ENCODE measurements around the gene ABR.
"Not testable (repeated sequence)": the region's sequence is repeated elsewhere in the genome, so short reads cannot be mapped to it uniquely, and the experiment has no call there.

The ABR gene

DNA sequence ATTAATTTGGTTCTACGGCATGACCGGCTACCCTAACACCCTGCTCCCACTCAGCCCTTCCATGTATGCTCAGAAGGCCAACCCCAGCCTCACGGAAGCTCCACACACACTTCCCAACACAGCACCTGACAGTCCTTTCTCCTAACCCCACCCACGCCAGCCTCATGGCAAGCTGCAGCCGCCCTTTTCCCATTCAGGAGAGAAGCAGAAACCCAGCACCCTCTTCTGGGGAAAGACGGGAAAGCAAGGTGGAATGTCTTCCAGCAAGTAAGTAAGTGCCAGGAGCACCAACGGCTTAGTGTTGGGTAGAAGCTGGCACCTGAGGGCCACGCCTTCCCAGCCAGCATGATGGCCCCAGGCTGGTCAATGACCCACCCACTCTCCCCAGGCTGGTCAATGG lies 32.1 kb downstream of the ABR start:
- DNase-seq, result no peak

DNA sequence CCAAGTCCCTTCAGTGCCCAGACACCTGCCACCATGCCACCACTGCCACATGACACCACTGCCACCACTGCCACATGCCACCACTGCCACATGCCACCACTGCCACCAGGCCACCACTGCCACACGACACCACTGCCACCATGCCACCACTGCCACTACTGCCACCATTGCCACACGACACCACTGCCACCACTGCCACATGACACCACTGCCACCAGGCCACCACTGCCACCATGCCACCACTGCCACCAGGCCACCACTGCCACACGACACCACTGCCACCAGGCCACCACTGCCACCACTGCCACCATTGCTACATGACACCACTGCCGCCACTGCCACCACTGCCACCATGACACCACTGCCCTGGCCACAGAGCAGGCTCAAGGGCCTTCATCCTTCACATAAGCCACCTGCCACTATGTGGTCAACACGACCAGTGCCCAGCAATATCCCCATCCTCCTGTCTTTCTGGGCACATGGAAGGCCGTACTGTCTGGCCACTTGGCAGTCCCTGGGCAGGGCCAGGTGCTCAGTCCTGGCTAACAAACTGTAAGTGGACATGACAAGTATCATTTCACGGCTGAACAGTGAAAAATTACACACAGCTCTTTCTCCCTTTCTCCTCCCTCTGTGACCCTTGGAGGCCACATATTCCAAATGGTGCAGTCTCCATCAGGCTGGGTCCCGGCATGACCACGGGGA lies 33.1 kb downstream of the ABR start:
- DNase-seq, result no peak

DNA sequence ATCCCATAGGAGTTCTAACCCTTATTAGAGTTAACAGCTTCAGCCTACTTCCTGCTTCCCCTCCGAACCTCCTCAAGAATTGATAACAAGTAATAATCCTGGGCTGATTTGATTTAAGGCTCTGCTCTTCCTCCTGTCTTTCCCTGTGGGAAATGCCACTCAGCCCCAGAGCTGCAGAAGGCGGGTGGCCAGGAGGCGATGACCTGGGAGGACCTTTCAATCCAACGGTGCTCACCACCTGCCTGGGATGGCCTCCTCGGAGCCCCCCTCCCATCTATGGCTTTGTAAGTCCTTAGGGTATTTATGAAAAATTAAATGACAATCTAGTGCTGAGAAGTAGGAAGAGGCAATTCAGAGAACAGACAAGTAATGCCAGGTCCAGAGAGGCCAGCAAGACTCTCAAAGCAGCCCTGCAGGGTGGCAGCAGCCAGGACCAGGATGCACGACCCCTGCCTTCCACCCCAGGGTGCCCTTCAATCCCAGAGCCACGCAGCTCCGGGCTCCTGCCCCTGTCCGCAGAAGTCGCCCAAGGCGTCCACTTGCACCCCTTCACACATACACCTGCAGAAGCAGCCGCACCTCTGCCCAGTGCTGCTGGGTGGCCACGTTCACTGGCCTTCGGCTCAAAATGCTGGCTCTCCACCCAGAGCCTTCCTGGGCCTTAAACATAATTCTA lies 34.3 kb downstream of the ABR start:
- DNase-seq, result no peak

DNA sequence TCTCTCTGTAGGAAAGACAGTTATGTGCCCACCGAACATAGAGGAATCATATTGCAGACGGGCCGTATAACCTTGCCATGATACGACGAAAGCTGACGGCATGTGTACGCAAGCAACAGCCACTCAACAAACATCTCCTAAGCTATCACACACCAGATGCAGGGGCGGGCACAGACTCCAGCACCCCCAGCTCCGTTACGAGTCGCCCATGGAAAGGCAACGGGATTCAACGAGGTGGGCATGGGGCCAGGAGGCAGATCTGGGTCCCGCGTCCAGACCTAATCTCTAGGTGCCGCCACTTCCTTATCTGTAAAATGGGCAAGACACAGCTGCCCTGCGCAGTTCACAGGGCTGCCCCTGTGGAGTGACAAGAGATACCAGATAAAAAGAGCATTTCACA lies 35.6 kb downstream of the ABR start:
- DNase-seq, result no peak

DNA sequence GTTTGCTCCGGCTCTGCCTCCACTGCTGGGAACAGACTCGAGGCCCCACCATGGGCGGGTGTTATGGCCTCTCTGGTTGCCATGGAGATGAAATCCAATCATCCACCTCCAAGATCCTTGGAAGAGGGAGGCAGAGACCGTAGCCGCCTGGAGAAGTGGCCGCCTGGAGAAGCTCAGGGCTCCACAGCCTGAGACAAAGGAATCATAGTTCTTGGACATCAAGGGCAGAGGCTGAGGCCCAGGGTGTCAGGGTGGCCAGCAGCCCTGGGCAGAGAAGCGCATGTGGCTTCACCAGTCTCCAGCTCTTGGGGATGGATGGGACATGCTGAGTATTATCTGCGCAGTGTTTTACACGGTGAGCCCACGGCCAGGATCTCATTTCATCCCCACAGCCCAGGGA lies 36.2 kb downstream of the ABR start:
- DNase-seq, result peak; percentile 72

DNA sequence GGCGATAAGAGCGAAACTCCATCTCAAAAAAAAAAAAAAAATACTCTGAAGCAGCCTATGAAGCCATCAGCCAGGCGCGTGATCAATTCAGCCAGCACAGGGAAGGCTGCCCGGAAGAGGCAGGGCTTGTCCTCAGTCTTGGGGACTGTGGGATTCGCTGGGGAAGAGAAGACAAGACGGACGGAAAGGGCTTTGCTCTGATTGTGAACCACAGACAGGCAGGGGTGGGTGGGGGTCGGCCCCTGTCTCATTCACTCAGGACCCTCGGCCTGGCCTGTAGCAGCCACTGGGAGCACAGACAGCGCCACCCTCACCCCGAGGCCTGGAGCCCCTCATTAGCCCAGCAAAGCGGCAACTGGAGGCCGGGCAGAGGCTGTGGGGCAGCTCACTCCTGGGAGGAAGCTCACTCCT lies 37.2 kb downstream of the ABR start:
- DNase-seq, result no peak

DNA sequence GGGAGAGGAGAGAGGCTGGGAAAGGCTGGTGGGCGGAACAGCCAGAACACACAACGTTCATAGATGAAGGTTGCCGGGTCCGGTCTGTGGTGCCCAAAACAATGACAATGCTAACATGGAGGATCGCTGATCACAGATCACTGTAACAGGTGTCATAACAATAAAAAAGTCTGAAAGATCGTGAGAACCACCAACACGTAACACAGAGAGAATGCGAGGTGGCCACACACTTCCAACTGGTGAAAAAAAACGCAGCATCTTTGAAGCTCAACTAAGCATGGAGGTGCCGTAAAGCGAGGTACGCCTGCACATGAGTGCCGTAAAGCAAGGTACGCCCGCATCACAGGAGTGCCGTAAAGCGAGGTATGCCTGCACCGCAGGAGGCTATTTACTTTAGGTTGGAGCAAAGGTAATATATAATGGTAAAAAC lies 42.3 kb downstream of the ABR start:
- DNase-seq, result no peak

DNA sequence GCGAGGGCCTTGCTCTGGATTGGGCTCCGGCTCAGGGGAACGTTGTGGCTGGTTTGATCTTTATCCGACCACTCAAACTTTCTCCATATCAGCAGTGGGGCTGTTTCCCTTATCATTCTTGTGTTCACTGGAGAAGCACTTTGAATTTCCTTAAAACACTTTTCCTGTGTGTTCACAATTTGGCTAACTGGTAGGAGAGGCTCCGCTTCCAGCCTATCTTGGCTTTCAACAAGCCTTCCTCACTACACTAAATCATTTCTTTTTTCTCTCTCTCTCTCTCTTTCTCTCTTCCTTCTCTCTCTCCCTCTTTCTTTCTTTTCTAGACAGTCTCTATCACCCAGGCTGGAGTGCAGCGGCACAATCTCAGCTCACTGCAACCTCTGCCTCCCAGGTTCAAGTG lies 43.0 kb downstream of the ABR start:
- DNase-seq, result no peak

DNA sequence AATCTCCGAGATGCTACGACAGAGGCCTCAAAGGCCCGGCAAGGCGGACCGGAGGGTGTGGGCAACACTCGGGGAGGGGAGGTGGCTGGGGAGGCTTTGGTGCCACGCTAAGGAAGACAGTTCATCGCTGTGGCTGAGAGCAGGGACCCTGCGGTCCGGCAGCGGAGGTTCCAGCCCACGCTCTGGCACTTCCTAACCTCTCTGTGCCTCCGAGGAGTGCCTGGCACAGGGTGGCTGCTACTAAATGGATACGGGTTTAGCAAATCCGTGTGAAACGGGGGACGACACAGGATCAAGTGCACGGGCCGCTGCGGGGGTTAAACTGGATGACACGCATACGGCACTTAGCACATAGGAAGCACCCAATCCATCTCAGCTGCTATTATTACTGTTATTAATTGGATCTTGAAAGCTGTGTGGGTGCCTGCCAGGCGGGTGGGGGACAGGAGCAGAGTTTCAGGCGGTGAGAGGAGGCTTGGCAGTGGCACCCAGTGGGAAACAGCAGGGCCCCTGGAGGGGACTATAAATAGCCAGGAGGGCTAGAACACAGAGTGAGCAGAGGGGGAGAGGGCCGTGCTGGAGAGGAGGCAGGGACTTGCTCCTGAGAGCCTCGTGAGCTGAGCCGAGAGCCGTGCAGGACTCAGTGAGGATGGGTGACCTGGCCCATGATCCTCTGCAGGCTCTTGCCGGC lies 45.0 kb downstream of the ABR start:
- no peak for DNase-seq

DNA sequence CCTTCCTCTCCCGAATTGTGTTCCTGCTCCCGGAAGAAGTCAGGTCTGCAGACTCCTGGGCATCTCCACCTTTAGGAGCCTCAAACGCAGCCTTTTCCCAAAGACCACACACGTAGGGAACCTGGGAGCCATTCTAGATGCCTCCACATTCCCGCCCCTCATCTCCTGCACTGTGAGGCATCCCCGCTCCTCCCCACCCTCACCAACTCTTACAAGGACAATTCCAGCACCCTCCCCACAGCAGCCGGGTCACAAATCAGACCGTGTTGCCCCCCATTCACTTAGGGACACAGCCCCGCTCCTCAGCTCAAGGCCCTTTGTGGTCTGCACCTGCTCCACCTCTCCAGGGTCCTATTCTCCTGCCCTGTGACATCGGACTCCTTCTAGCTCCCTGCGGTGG lies 49.6 kb downstream of the ABR start:
- no peak for DNase-seq

DNA sequence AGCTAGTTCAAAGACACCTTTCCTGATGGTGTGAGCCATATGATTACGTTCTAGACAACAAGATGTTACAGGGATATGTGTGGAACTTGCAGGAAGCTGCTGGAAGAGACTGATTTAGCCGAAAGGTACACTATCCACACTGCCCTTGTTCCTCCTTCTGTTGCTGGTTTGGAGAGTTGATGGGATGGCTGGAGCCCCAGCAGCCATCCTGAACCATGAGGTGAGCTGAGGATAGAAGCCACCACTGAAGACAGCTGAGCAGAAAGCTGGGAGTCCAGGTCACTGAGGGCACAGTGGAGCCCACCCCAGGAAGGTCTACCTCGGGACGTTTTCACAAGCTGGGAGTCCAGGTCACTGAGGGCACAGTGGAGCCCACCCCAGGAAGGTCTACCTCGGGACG lies 51.3 kb downstream of the ABR start:
- DNase-seq, result not testable (repeated sequence)

DNA sequence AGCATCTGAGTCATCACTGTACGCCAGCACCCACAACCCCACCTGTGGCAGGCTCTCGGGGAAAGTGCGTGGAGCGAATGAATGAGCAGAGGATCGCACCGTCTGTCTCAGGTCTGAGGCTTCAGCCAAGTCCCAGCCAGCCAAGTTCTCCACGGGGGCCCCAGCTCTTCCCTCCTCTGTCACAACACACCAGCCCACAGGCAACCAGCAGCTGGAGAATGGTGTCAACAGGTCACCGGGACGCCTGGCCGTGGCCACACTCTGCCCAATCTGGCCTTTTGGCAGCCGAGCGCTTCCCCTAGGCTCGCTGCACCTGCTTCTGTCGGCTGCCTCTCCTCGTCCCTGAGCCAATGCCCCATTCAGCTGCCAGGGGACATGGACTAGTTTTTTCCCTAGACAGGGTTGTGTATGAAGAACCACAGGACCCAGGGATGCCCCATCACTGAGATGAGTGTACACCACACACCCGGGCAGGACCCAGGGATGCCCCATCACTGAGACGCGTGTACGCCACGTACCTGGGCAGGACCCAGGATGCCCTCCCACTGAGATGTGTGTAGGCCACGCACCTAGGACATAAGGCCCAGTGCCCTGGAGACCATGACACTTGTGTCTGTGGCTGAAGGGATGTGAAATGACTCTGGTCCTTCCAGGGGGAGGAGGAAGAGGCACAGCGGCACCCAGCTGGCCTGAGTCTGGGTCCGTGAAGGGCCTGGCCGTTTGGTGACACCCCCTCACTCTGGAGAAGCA lies 52.8 kb downstream of the ABR start:
- DNase-seq, result no peak

DNA sequence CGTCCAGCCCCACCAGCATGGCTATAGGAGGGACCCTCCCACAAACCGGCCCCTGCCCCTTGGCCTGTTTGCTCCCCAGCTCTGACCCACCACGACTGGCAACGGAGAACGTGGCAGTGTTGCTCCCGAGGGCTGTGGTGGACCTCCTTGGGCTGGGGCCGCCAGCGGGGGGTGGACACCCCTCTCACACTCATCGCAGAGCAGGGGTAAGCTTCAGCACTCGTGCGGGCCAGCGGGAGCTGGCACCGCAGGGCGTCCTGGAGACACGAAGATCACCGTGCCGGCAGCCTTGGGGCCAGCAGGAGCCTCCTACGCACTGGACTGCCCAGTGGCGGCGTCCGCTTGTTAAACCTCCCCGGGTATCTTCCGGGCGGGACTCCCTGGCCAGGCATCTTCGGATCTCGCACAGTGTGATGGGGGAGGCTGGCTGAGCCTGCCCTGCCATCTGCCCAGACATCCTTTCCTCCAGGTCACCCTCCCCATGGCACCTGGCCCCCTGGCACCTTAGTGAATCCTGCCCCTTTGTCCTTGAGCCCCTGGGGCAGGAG lies 53.5 kb downstream of the ABR start:
- DNase-seq, result no peak

DNA sequence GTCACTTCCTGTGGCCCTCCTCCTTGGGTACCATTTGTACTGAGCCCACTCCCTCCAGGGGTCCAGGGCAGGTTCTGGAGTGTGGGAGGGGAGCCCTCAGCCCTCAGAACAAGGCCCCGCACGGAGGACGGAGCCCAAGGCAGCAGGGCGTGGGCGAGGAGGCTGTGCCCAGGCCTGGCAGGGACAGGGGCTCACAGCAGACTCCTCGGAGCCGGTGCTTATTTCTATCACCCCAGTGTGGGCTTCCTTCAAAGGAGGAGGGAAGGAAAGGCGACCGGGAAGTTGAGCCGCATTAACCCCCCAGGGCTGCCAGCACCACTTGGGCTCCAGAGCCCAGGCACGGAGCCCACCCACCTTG lies 54.0 kb downstream of the ABR start:
- no peak for DNase-seq

DNA sequence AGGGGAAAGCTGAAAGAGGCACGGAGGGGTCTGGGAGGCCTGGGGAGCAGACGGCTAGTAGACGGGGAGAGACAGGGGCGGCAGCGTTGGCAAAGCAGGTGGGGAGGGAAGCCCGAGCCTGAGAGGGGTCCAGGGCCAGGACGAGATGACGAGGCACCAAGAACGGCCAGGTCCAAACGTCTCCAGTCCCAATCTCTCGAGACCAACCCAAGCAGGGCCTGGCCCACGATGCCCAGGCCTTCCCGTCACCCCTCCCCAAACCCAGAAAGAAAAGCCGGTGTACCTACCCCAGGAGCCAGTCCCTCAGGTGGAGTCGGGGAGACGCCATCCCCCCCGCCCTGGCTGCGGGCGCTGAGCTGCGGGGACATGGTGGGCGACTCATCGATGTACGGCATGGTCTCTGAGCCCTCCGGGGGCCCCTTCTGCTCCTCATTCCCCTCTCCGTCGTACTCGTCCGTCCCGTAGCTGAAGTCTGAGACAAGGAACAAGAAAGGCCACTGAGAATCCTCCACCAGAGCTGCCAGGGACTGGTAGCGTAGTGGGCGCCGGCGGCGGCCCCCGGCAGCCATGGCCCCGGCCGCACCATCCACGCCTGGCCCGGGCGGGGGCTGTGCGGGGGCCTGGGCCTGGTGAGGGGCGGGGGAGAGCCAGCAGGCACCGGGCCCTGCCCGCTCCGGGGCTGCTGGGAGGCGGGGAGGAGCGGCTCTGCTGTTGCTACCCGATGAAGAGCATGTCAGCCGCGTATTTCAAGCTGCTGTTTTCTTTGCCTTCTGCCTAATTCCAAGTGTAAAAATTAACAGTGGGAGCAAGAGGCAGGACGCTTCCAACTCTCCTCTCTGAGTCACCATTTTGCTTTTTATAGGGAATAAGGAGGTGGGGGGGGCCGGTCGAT lies 54.6 kb downstream of the ABR start:
- DNase-seq, result no peak

DNA sequence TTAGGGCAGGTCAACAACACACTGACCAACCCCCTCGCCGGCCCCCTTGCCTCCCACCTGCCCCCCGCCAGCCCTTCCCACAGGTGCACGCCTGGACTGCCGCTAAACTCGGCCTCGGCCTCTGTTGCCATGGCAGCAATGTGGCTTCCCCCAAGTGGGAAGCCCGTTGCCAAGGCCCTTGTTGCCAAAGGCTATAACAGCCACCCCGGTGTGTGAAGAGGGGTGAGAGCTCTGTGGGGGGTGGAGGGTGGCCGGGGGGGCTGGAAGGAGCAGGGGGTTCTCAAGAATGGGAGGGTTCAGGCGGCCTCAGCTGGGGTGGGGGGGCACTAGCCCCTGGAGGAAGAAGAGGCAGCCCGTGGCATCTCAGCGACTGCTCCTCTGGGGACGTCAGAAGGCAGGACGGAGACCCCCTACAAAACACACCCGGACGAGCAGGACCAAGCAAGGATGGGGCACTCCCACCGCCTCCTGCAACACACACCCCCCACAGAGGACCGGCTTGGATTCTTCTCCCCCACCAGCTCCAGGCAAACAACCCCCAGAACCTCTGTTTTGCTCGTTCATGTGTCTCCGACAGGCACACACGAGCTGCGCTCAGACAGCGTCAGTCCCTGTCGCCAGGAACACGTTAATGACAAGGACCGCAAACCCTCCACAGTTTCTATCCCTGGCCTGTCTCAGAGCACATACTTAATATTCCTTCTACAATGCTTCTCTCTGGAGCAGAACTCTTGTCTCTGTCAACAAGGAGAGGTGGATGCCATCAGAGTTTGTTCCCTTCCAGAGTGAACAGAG lies 55.7 kb downstream of the ABR start:
- DNase-seq, result no peak

DNA sequence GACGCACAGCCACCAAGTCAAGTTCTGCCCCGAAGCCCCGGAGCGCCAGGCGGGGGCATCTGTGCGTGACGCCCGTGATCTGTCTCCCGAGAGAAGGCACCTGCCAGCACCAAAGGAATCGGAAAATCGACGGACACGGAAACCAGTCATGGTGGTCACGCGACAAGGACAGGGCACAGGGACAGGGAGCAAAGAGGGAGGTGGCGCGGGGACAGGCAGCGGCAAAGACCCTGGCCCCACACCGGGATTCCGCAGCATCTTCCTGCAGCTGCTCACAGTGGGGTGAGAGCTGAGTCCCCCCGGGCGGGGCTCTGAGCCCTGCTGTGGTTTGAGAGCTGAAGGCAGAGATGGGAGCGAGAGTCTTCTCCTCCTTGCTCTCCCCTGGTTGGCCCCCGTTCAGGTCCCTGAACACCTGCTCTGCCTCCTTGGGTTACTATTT lies 56.4 kb downstream of the ABR start:
- no peak for DNase-seq

DNA sequence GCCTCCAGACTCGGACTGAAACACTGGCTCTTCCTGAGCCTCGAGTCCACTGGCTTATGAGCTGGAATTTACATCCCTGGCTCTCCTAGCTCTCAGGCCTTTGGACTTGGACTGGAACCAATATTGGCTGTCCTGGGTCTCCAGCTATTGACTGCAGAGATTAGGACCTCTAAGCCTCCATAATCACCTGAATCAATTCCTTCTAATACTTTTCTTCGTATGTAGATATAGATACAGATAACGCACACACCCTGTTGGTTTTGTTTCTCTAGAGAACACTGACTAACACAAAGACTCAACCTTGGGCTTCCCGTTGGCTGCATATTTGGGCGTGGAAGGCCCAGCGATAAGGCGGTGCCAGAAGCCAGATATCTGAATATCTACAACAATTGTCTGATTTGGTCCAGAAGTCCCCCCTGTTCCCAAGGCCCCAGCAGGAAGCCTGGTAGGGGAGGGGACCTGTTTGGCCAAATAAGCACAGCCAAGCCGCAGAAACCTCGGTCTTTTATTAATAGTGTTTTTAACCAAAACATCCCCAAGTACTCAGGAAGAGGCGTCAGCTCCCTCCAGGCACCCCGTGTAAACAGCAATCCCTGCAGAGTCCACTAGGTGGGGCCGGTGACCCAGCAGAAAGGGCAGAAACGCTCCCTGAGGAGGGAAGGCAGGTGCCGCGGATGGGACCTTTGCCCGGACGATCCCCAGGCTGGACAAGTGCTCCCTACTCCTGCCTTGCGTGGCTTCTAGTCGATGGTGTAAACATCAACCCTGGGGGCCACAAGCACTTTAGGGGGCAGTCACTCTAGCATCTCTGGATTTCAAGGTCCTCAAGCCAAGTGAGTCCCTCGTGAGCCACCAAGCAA lies 57.0 kb downstream of the ABR start:
- peak; percentile 78 for DNase-seq

DNA sequence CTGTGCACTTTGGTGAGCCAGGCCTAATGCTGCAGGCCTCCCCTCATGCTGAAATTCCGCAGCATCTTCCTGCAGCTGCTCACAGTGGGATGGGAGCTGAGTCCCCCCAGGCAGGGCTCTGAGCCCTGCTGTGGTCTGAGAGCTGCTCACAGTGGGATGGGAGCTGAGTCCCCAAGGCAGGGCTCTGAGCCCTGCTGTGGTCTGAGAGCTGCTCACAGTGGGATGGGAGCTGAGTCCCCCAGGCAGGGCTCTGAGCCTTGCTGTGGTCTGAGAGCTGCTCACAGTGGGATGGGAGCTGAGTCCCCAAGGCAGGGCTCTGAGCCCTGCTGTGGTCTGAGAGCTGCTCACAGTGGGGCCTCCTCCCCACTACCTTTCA lies 58.4 kb downstream of the ABR start:
- DNase-seq, result not testable (repeated sequence)

Measured in right kidney (tissue), 1 donor.